Measurements from ENCODE around the gene EXOSC9.

The EXOSC9 gene

GRCh38 chr4:121769341-121769740, 31.8 kb upstream of the EXOSC9 start:
- H3K9me3 ChIP-seq (ENCODE audit: control insufficient read depth, low read length) = no peaks in the 10 kb centered on the region
- H3K4me1 ChIP-seq (ENCODE audit: control insufficient read depth, insufficient read depth, low read length, poor library complexity, severe bottlenecking) = peaks cover 9% of the 10 kb centered on the region
- no peak overlapping the region for H3K27ac ChIP-seq (ENCODE audit: insufficient read depth, low read length, poor library complexity, severe bottlenecking)
- no peaks in the 10 kb centered on the region for H3K36me3 ChIP-seq (ENCODE audit: control insufficient read depth, insufficient read depth, low read length)
- H3K4me3 ChIP-seq (ENCODE audit: insufficient read depth, low read depth, low read length, poor library complexity, severe bottlenecking) = no peak overlapping the region
- peaks cover 12% of the 10 kb centered on the region for H3K27me3 ChIP-seq (replicated peaks; ENCODE audit: control insufficient read depth, insufficient read depth, low read length, poor library complexity, severe bottlenecking)
- no peak for DNase-seq

GRCh38 chr4:121771869-121772268, 29.3 kb upstream of the EXOSC9 start:
- Histone ChIP-seq H3K4me1 (ENCODE audit: control insufficient read depth, insufficient read depth, low read length, poor library complexity, severe bottlenecking) (no peaks in the 10 kb centered on the region), H3K27ac (ENCODE audit: insufficient read depth, low read length, poor library complexity, severe bottlenecking) (no peak overlapping the region), H3K9me3 (ENCODE audit: control insufficient read depth, low read length) (no peaks in the 10 kb centered on the region), H3K27me3 (replicated peaks; ENCODE audit: control insufficient read depth, insufficient read depth, low read length, poor library complexity, severe bottlenecking) (no peaks in the 10 kb centered on the region), H3K36me3 (ENCODE audit: control insufficient read depth, insufficient read depth, low read length) (no peaks in the 10 kb centered on the region), H3K4me3 (ENCODE audit: insufficient read depth, low read depth, low read length, poor library complexity, severe bottlenecking) (no peak overlapping the region)
- DNase-seq = no peak

- H3K27me3 ChIP-seq (replicated peaks; ENCODE audit: control insufficient read depth, insufficient read depth, low read length, poor library complexity, severe bottlenecking) = no peaks in the 10 kb centered on the region
Measured at GRCh38 chr4:121773883-121774282, 27.2 kb upstream of the EXOSC9 start.

GRCh38 chr4:121776610-121777401, 24.3 kb upstream of the EXOSC9 start:
- Histone ChIP-seq H3K27me3 (replicated peaks; ENCODE audit: control insufficient read depth, insufficient read depth, low read length, poor library complexity, severe bottlenecking) (no peaks in the 10 kb centered on the region), H3K27ac (ENCODE audit: insufficient read depth, low read length, poor library complexity, severe bottlenecking) (no peak overlapping the region), H3K4me1 (ENCODE audit: control insufficient read depth, insufficient read depth, low read length, poor library complexity, severe bottlenecking) (no peaks in the 10 kb centered on the region), H3K9me3 (ENCODE audit: control insufficient read depth, low read length) (no peaks in the 10 kb centered on the region), H3K36me3 (ENCODE audit: control insufficient read depth, insufficient read depth, low read length) (no peaks in the 10 kb centered on the region), H3K4me3 (ENCODE audit: insufficient read depth, low read depth, low read length, poor library complexity, severe bottlenecking) (no peak overlapping the region)
- no peak for DNase-seq

More at GRCh38 chr4:121773883-121774282, 27.2 kb upstream of the EXOSC9 start:
- DNase-seq = no peak
- Histone ChIP-seq H3K27ac (ENCODE audit: insufficient read depth, low read length, poor library complexity, severe bottlenecking) (no peak overlapping the region), H3K36me3 (ENCODE audit: control insufficient read depth, insufficient read depth, low read length) (no peaks in the 10 kb centered on the region), H3K4me3 (ENCODE audit: insufficient read depth, low read depth, low read length, poor library complexity, severe bottlenecking) (no peak overlapping the region), H3K9me3 (ENCODE audit: control insufficient read depth, low read length) (no peaks in the 10 kb centered on the region), H3K4me1 (ENCODE audit: control insufficient read depth, insufficient read depth, low read length, poor library complexity, severe bottlenecking) (no peaks in the 10 kb centered on the region)

GRCh38 chr4:121777625-121778024, 23.5 kb upstream of the EXOSC9 start:
- H3K4me1 ChIP-seq (ENCODE audit: control insufficient read depth, insufficient read depth, low read length, poor library complexity, severe bottlenecking) = no peaks in the 10 kb centered on the region
- no peak for DNase-seq
- H3K27me3 ChIP-seq (replicated peaks; ENCODE audit: control insufficient read depth, insufficient read depth, low read length, poor library complexity, severe bottlenecking) = no peaks in the 10 kb centered on the region
- H3K4me3 ChIP-seq (ENCODE audit: insufficient read depth, low read depth, low read length, poor library complexity, severe bottlenecking) = no peak overlapping the region
- H3K9me3 ChIP-seq (ENCODE audit: control insufficient read depth, low read length) = no peaks in the 10 kb centered on the region
- no peaks in the 10 kb centered on the region for H3K36me3 ChIP-seq (ENCODE audit: control insufficient read depth, insufficient read depth, low read length)
- no peak overlapping the region for H3K27ac ChIP-seq (ENCODE audit: insufficient read depth, low read length, poor library complexity, severe bottlenecking)

- DNase-seq = no peak
- Histone ChIP-seq H3K4me3 (ENCODE audit: insufficient read depth, low read depth, low read length, poor library complexity, severe bottlenecking) (no peak overlapping the region), H3K27ac (ENCODE audit: insufficient read depth, low read length, poor library complexity, severe bottlenecking) (no peak overlapping the region), H3K4me1 (ENCODE audit: control insufficient read depth, insufficient read depth, low read length, poor library complexity, severe bottlenecking) (no peaks in the 10 kb centered on the region), H3K9me3 (ENCODE audit: control insufficient read depth, low read length) (peaks cover 3% of the 10 kb centered on the region), H3K27me3 (replicated peaks; ENCODE audit: control insufficient read depth, insufficient read depth, low read length, poor library complexity, severe bottlenecking) (no peaks in the 10 kb centered on the region), H3K36me3 (ENCODE audit: control insufficient read depth, insufficient read depth, low read length) (no peaks in the 10 kb centered on the region)
Measured at GRCh38 chr4:121778991-121779628, 22.0 kb upstream of the EXOSC9 start.

- no peaks in the 10 kb centered on the region for H3K36me3 ChIP-seq (ENCODE audit: control insufficient read depth, insufficient read depth, low read length)
- H3K4me1 ChIP-seq (ENCODE audit: control insufficient read depth, insufficient read depth, low read length, poor library complexity, severe bottlenecking) = no peaks in the 10 kb centered on the region
- H3K4me3 ChIP-seq (ENCODE audit: insufficient read depth, low read depth, low read length, poor library complexity, severe bottlenecking) = no peak overlapping the region
- H3K27ac ChIP-seq (ENCODE audit: insufficient read depth, low read length, poor library complexity, severe bottlenecking) = no peak overlapping the region
- no peaks in the 10 kb centered on the region for H3K27me3 ChIP-seq (replicated peaks; ENCODE audit: control insufficient read depth, insufficient read depth, low read length, poor library complexity, severe bottlenecking)
- peaks cover 5% of the 10 kb centered on the region for H3K9me3 ChIP-seq (ENCODE audit: control insufficient read depth, low read length)
- DNase-seq = no peak
Measured at GRCh38 chr4:121783210-121783609, 17.9 kb upstream of the EXOSC9 start.

- Histone ChIP-seq H3K27me3 (replicated peaks; ENCODE audit: control insufficient read depth, insufficient read depth, low read length, poor library complexity, severe bottlenecking) (no peaks in the 10 kb centered on the region), H3K36me3 (ENCODE audit: control insufficient read depth, insufficient read depth, low read length) (no peaks in the 10 kb centered on the region), H3K9me3 (ENCODE audit: control insufficient read depth, low read length) (peaks cover 5% of the 10 kb centered on the region), H3K4me3 (ENCODE audit: insufficient read depth, low read depth, low read length, poor library complexity, severe bottlenecking) (no peak overlapping the region), H3K27ac (ENCODE audit: insufficient read depth, low read length, poor library complexity, severe bottlenecking) (no peak overlapping the region), H3K4me1 (ENCODE audit: control insufficient read depth, insufficient read depth, low read length, poor library complexity, severe bottlenecking) (no peaks in the 10 kb centered on the region)
- no peak for DNase-seq
Measured at GRCh38 chr4:121784401-121784800, 16.7 kb upstream of the EXOSC9 start.

- H3K27ac ChIP-seq (ENCODE audit: insufficient read depth, low read length, poor library complexity, severe bottlenecking) = no peak overlapping the region
- H3K27me3 ChIP-seq (replicated peaks; ENCODE audit: control insufficient read depth, insufficient read depth, low read length, poor library complexity, severe bottlenecking) = no peaks in the 10 kb centered on the region
- DNase-seq = no peak
- H3K9me3 ChIP-seq (ENCODE audit: control insufficient read depth, low read length) = peaks cover 5% of the 10 kb centered on the region
- no peaks in the 10 kb centered on the region for H3K4me1 ChIP-seq (ENCODE audit: control insufficient read depth, insufficient read depth, low read length, poor library complexity, severe bottlenecking)
- H3K36me3 ChIP-seq (ENCODE audit: control insufficient read depth, insufficient read depth, low read length) = no peaks in the 10 kb centered on the region
- H3K4me3 ChIP-seq (ENCODE audit: insufficient read depth, low read depth, low read length, poor library complexity, severe bottlenecking) = no peak overlapping the region
Measured at GRCh38 chr4:121784975-121785374, 16.1 kb upstream of the EXOSC9 start.

GRCh38 chr4:121785479-121785878, 15.6 kb upstream of the EXOSC9 start:
- Histone ChIP-seq H3K9me3 (ENCODE audit: control insufficient read depth, low read length) (peaks cover 5% of the 10 kb centered on the region), H3K4me3 (ENCODE audit: insufficient read depth, low read depth, low read length, poor library complexity, severe bottlenecking) (no peak overlapping the region), H3K27me3 (replicated peaks; ENCODE audit: control insufficient read depth, insufficient read depth, low read length, poor library complexity, severe bottlenecking) (no peaks in the 10 kb centered on the region), H3K36me3 (ENCODE audit: control insufficient read depth, insufficient read depth, low read length) (no peaks in the 10 kb centered on the region), H3K4me1 (ENCODE audit: control insufficient read depth, insufficient read depth, low read length, poor library complexity, severe bottlenecking) (no peaks in the 10 kb centered on the region), H3K27ac (ENCODE audit: insufficient read depth, low read length, poor library complexity, severe bottlenecking) (no peak overlapping the region)
- DNase-seq = no peak
